HG03457 (cell line): ENCODE measurements around the gene SVEP1.
"Not testable (repeated sequence)": the region's sequence is repeated elsewhere in the genome, so short reads cannot be mapped to it uniquely, and the experiment has no call there.

Experiments used
- ATAC-seq: cut with Tn5 transposase; IDR thresholded peaks from one replicate; pipeline ENCODE4 v1.9.1; 2021; ENCODE audit warnings: moderate number of reproducible peaks; ENCODE audit not compliant: unreplicated experiment

The SVEP1 gene

GRCh38 chr9:110579862-110580219 is 300 bp upstream of the SVEP1 start:
- ATAC-seq, result no peak

GRCh38 chr9:110578575-110579033 is 937 bp downstream of the SVEP1 start:
- ATAC-seq, result no peak

GRCh38 chr9:110575945-110576344 is 3.6 kb downstream of the SVEP1 start:
- no peak for ATAC-seq

GRCh38 chr9:110575169-110575568 is 4.4 kb downstream of the SVEP1 start:
- no peak for ATAC-seq

- no peak for ATAC-seq
These were observed 6.2 kb downstream of the SVEP1 start for GRCh38 chr9:110573305-110573704.

GRCh38 chr9:110571801-110572483 is 7.6 kb downstream of the SVEP1 start:
- no peak for ATAC-seq

GRCh38 chr9:110566156-110566555 is 13.4 kb downstream of the SVEP1 start:
- no peak for ATAC-seq

GRCh38 chr9:110561826-110562225 is 17.7 kb downstream of the SVEP1 start:
- no peak for ATAC-seq

- ATAC-seq, result no peak
These were observed 19.7 kb downstream of the SVEP1 start for GRCh38 chr9:110559869-110560268.

GRCh38 chr9:110555551-110556331 is 23.8 kb downstream of the SVEP1 start:
- ATAC-seq, result no peak

- ATAC-seq, result no peak
These were observed 33.1 kb downstream of the SVEP1 start for GRCh38 chr9:110546411-110546871.

- ATAC-seq, result no peak
These were observed 33.8 kb downstream of the SVEP1 start for GRCh38 chr9:110545705-110546104.

- ATAC-seq, result no peak
These were observed 35.9 kb downstream of the SVEP1 start for GRCh38 chr9:110543631-110544051.

- ATAC-seq, result no peak
These were observed 37.6 kb downstream of the SVEP1 start for GRCh38 chr9:110541950-110542349.

GRCh38 chr9:110538647-110539041 is 40.9 kb downstream of the SVEP1 start:
- no peak for ATAC-seq

- ATAC-seq, result no peak
These were observed 41.5 kb downstream of the SVEP1 start for GRCh38 chr9:110537841-110538646.

GRCh38 chr9:110536822-110537221 is 42.7 kb downstream of the SVEP1 start:
- ATAC-seq, result no peak

GRCh38 chr9:110534162-110534561 is 45.4 kb downstream of the SVEP1 start:
- ATAC-seq, result not testable (repeated sequence)

GRCh38 chr9:110532908-110533665 is 46.5 kb downstream of the SVEP1 start:
- no peak for ATAC-seq

GRCh38 chr9:110531776-110532175 is 47.8 kb downstream of the SVEP1 start:
- ATAC-seq, result no peak

- ATAC-seq, result not testable (repeated sequence)
These were observed 48.3 kb downstream of the SVEP1 start for GRCh38 chr9:110531241-110531640.
